ENCODE data around the gene VAV2.

Gene VAV2

GRCh38 chr9:133854048-133854447 lies 138.1 kb downstream of the VAV2 start:
- no peak overlapping the region for H3K4me3 ChIP-seq
- no peak overlapping the region for H3K27ac ChIP-seq
- peaks cover 0 to 15% (median 0%) of the 10 kb centered on the region in 11 experiments; a peak in 6 of 22 replicates for H3K36me3 ChIP-seq
- H3K4me1 ChIP-seq = peaks cover 25 to 66% (median 57%) of the 10 kb centered on the region in 10 experiments
- H3K9me3 ChIP-seq (replicated peaks in 1 of 11) = 0 out of 22 replicates have a peak, but pooled peaks cover 0 to 12% (median 0%) of the 10 kb centered on the region in 11 experiments
- H3K9ac ChIP-seq = no peak overlapping the region
- H4K20me1 ChIP-seq = peaks cover 0 to 83% (median 37%) of the 10 kb centered on the region in 11 experiments; a peak in 18 of 22 replicates
- H3K27me3 ChIP-seq = no peaks in the 10 kb centered on the region
- no peak overlapping the region for H3K4me2 ChIP-seq
- TF ChIP-seq Cebpa-rat (IDR thresholded peaks at IDR 0.05) = no peak

GRCh38 chr9:133853331-133853730 lies 138.8 kb downstream of the VAV2 start:
- Histone ChIP-seq H3K4me2 (no peak overlapping the region), H3K4me3 (no peak overlapping the region), H4K20me1 (peaks cover 0 to 83% (median 39%) of the 10 kb centered on the region in 11 experiments; a peak in 19 of 22 replicates), H3K27ac (no peak overlapping the region), H3K36me3 (peaks cover 0 to 11% (median 0%) of the 10 kb centered on the region in 11 experiments; a peak in 4 of 22 replicates), H3K9me3 (replicated peaks in 1 of 11) (0 out of 22 replicates have a peak, but pooled peaks cover 0 to 12% (median 0%) of the 10 kb centered on the region in 11 experiments), H3K27me3 (no peaks in the 10 kb centered on the region), H3K9ac (no peak overlapping the region), H3K4me1 (peaks cover 25 to 72% (median 64%) of the 10 kb centered on the region in 10 experiments)
- no peak for TF ChIP-seq Cebpa-rat (IDR thresholded peaks at IDR 0.05)

GRCh38 chr9:133852431-133852830 lies 139.7 kb downstream of the VAV2 start:
- Histone ChIP-seq H3K4me2 (no peak overlapping the region), H3K27me3 (no peaks in the 10 kb centered on the region), H3K9me3 (replicated peaks in 1 of 11) (0 out of 22 replicates have a peak, but pooled peaks cover 0 to 12% (median 0%) of the 10 kb centered on the region in 11 experiments), H3K36me3 (peaks cover 0 to 12% (median 0%) of the 10 kb centered on the region in 11 experiments; a peak in 5 of 22 replicates), H3K4me3 (no peak overlapping the region), H3K4me1 (peaks cover 22 to 64% (median 56%) of the 10 kb centered on the region in 10 experiments), H3K9ac (no peak overlapping the region), H4K20me1 (peaks cover 0 to 75% (median 38%) of the 10 kb centered on the region in 11 experiments; a peak in 19 of 22 replicates), H3K27ac (no peak overlapping the region)
- TF ChIP-seq Cebpa-rat (IDR thresholded peaks at IDR 0.05) = no peak

GRCh38 chr9:133851693-133852092 lies 140.4 kb downstream of the VAV2 start:
- no peak overlapping the region for H3K27ac ChIP-seq
- no peak overlapping the region for H3K9ac ChIP-seq
- no peaks in the 10 kb centered on the region for H3K27me3 ChIP-seq
- no peak for TF ChIP-seq Cebpa-rat (IDR thresholded peaks at IDR 0.05)
- H3K4me1 ChIP-seq = peaks cover 15 to 57% (median 49%) of the 10 kb centered on the region in 10 experiments
- H4K20me1 ChIP-seq = peaks cover 0 to 76% (median 38%) of the 10 kb centered on the region in 11 experiments; a peak in 19 of 22 replicates
- no peak overlapping the region for H3K4me3 ChIP-seq
- H3K9me3 ChIP-seq (replicated peaks in 1 of 11) = 0 out of 22 replicates have a peak, but pooled peaks cover 0 to 9% (median 0%) of the 10 kb centered on the region in 11 experiments
- H3K36me3 ChIP-seq = peaks cover 0 to 14% (median 0%) of the 10 kb centered on the region in 11 experiments; a peak in 5 of 22 replicates
- H3K4me2 ChIP-seq = peak overlapping the region in 7 of 11 experiments; percentile 31 to 75 (median 61); a peak in 11 of 22 replicates

- H3K4me2 ChIP-seq = peak overlapping the region in 9 of 11 experiments; percentile 6 to 75 (median 61); a peak in 17 of 22 replicates
- peak overlapping the region in 1 of 11 experiments; percentile 22; a peak in 1 of 22 replicates for H3K27ac ChIP-seq
- TF ChIP-seq Cebpa-rat (IDR thresholded peaks at IDR 0.05) = no peak
- no peak overlapping the region for H3K9ac ChIP-seq
- peaks cover 0 to 83% (median 38%) of the 10 kb centered on the region in 11 experiments; a peak in 19 of 22 replicates for H4K20me1 ChIP-seq
- H3K36me3 ChIP-seq = peaks cover 0 to 10% (median 0%) of the 10 kb centered on the region in 11 experiments; a peak in 2 of 22 replicates
- H3K4me3 ChIP-seq = no peak overlapping the region
- 0 out of 22 replicates have a peak, but pooled peaks cover 0 to 1% (median 0%) of the 10 kb centered on the region in 11 experiments for H3K9me3 ChIP-seq (replicated peaks in 1 of 11)
- H3K4me1 ChIP-seq = peaks cover 9 to 52% (median 43%) of the 10 kb centered on the region in 10 experiments
- no peaks in the 10 kb centered on the region for H3K27me3 ChIP-seq
Observed at GRCh38 chr9:133850937-133851336, 141.2 kb downstream of the VAV2 start.

GRCh38 chr9:133850161-133850560 lies 142.0 kb downstream of the VAV2 start:
- Histone ChIP-seq H3K27me3 (no peaks in the 10 kb centered on the region), H3K4me1 (peaks cover 10 to 52% (median 45%) of the 10 kb centered on the region in 10 experiments), H3K4me3 (no peak overlapping the region), H4K20me1 (peaks cover 0 to 79% (median 42%) of the 10 kb centered on the region in 11 experiments; a peak in 19 of 22 replicates), H3K36me3 (peaks cover 0 to 8% (median 0%) of the 10 kb centered on the region in 11 experiments; a peak in 2 of 22 replicates), H3K9me3 (replicated peaks in 1 of 11) (no peaks in the 10 kb centered on the region), H3K27ac (no peak overlapping the region), H3K4me2 (peak overlapping the region in 8 of 11 experiments; percentile 31 to 75 (median 61); a peak in 14 of 22 replicates), H3K9ac (no peak overlapping the region)
- no peak for TF ChIP-seq Cebpa-rat (IDR thresholded peaks at IDR 0.05)

- Histone ChIP-seq H3K9me3 (replicated peaks in 1 of 11) (no peaks in the 10 kb centered on the region), H4K20me1 (peaks cover 0 to 78% (median 42%) of the 10 kb centered on the region in 11 experiments; a peak in 19 of 22 replicates), H3K36me3 (peaks cover 0 to 5% (median 0%) of the 10 kb centered on the region in 11 experiments; a peak in 2 of 22 replicates), H3K4me3 (no peak overlapping the region), H3K27me3 (no peaks in the 10 kb centered on the region), H3K4me2 (peak overlapping the region in 6 of 11 experiments; percentile 41 to 75 (median 66); a peak in 10 of 22 replicates), H3K4me1 (peaks cover 19 to 60% (median 54%) of the 10 kb centered on the region in 10 experiments), H3K9ac (no peak overlapping the region), H3K27ac (no peak overlapping the region; a peak in 1 of 22 replicates)
- TF ChIP-seq Cebpa-rat (IDR thresholded peaks at IDR 0.05) = no peak
Observed at GRCh38 chr9:133849110-133849670, 142.9 kb downstream of the VAV2 start.

- peaks cover 0 to 77% (median 41%) of the 10 kb centered on the region in 11 experiments; a peak in 19 of 22 replicates for H4K20me1 ChIP-seq
- H3K4me2 ChIP-seq = peak overlapping the region in 5 of 11 experiments; percentile 4 to 75 (median 71); a peak in 10 of 22 replicates
Observed at GRCh38 chr9:133848471-133849109, 143.5 kb downstream of the VAV2 start.

More at GRCh38 chr9:133848471-133849109, 143.5 kb downstream of the VAV2 start:
- H3K9me3 ChIP-seq (replicated peaks in 1 of 11) = no peaks in the 10 kb centered on the region
- peak overlapping the region in 1 of 11 experiments; percentile 27; a peak in 1 of 22 replicates for H3K27ac ChIP-seq
- peaks cover 0 to 5% (median 0%) of the 10 kb centered on the region in 11 experiments; a peak in 2 of 22 replicates for H3K36me3 ChIP-seq
- H3K4me1 ChIP-seq = peaks cover 25 to 65% (median 59%) of the 10 kb centered on the region in 10 experiments
- H3K27me3 ChIP-seq = no peaks in the 10 kb centered on the region
- no peak overlapping the region for H3K9ac ChIP-seq
- no peak overlapping the region for H3K4me3 ChIP-seq
- TF ChIP-seq Cebpa-rat (IDR thresholded peaks at IDR 0.05) = no peak
